ENCODE results near the gene SLC37A3.

GRCh38 chr7:140404565-140405065 is 6.3 kb upstream of the SLC37A3 start:
- TF ChIP-seq CTCF (conservative IDR thresholded peaks at IDR 0.05 in 1 of 2, IDR thresholded peaks at IDR 0.05 in 1 of 2; ENCODE audit: low read depth in 1 of 2, low read length in 2 of 2): no peak
- no peak for TF ChIP-seq EZH2 (IDR thresholded peaks at IDR 0.05; ENCODE audit: low read length, missing control alignments)
